Fibroblast of pulmonary artery (primary cell): ENCODE data around the gene ABHD12.

Experiments
- DNase-seq: peaks from one replicate; pipeline ENCODE4 v3.0.0-alpha.2; 2010; ENCODE audit warnings: low read depth
- H3K4me3 ChIP-seq: replicated peaks from 2 replicates; pipeline ENCODE4 v1.5.1; 2011; ENCODE audit warnings: low read depth, mild to moderate bottlenecking, control low read depth, low read length, moderate library complexity
- CTCF ChIP-seq: IDR thresholded peaks from 2 replicates; pipeline ENCODE4 v1.5.1; 2011; ENCODE audit warnings: mild to moderate bottlenecking, control low read depth, low read length, inconsistent platforms; ENCODE audit errors: missing control alignments

ABHD12 gene

GRCh38 chr20:25293910-25294458, 96.7 kb downstream of the ABHD12 start:
- no peak for DNase-seq
- no peak overlapping the region for H3K4me3 ChIP-seq
- no peak for TF ChIP-seq CTCF

- no peak for DNase-seq
- H3K4me3 ChIP-seq = no peak overlapping the region
- no peak for TF ChIP-seq CTCF
Observed at GRCh38 chr20:25293507-25293906, 97.1 kb downstream of the ABHD12 start.

- no peak overlapping the region for H3K4me3 ChIP-seq
- no peak for TF ChIP-seq CTCF
- DNase-seq = no peak
Observed at GRCh38 chr20:25292176-25292891, 98.3 kb downstream of the ABHD12 start.

- DNase-seq = no peak
- TF ChIP-seq CTCF = no peak
- H3K4me3 ChIP-seq = no peak overlapping the region
Observed at GRCh38 chr20:25291432-25292133, 99.1 kb downstream of the ABHD12 start.

- no peak for DNase-seq
- no peak overlapping the region for H3K4me3 ChIP-seq
- no peak for TF ChIP-seq CTCF
Observed at GRCh38 chr20:25290646-25291431, 99.8 kb downstream of the ABHD12 start.

- H3K4me3 ChIP-seq = no peak overlapping the region
- no peak for DNase-seq
Observed at GRCh38 chr20:25289886-25290597, 100.6 kb downstream of the ABHD12 start.

More at GRCh38 chr20:25289886-25290597, 100.6 kb downstream of the ABHD12 start:
- TF ChIP-seq CTCF = no peak
